HCT116 (cell line): Measurements from ENCODE around the gene TMEM14B. TPM values are rescaled to one million over a fixed set of nuclear protein-coding genes. Genes with fewer than 3 reads are reported as not detected.

Source experiments
- ATAC-seq: fragments of 200-7000 bp; cut with Tn5 transposase; 2 replicates; pipeline ENCODE4 v1.9.1; 2020; ENCODE audit warnings: mild to moderate bottlenecking, moderate library complexity
- BruUV-seq: library from RNA; stranded (reverse); fragments of 400-500 nt; replicated peaks from 2 replicates; lab custom pipeline; 2021; lab: Mats Ljungman, UMichigan
- CTCF ChIA-PET: fragments of 300-600 bp; sonication (Branson Sonifier 250); formaldehyde crosslinking; loops from one replicate; lab custom pipeline; 2021; ENCODE audit warnings: antibody characterized with exemption; lab: Charles Lee
- POLR2A ChIA-PET: fragments of 300-600, 350-600 bp; sonication (Branson Sonifier 250); formaldehyde crosslinking; loops from one replicate; lab custom pipeline; 2021; ENCODE audit warnings: antibody characterized with exemption; lab: Charles Lee
- RAD21 ChIA-PET, 2 experiments: fragments of 300-600 bp; sonication (Branson Sonifier 250); formaldehyde crosslinking; loops; one replicate each; lab custom pipeline; 2023; ENCODE audit warnings: low total read pairs in 2 of 2; ENCODE audit not compliant: uncharacterized antibody in 2 of 2, unreplicated experiment in 2 of 2, low non-redundant PET in 1 of 2; lab: Charles Lee
- DNase-seq: peaks from one replicate; pipeline ENCODE4 v3.0.0-alpha.2; 2010; ENCODE audit warnings: low read depth, low spot score
- H2AFZ ChIP-seq: fragments of 200-600 bp; shearing (Covaris generic), sonication (generic); 2 replicates; pipeline ENCODE4 v1.6.1; 2017; ENCODE audit warnings: low read depth, mixed run types, mixed read lengths, antibody characterized with exemption, low read length; ENCODE audit not compliant: poor library complexity, severe bottlenecking
- H3K27ac ChIP-seq: 2 replicates; pipeline ENCODE4 v1.5.1; 2012; ENCODE audit warnings: low read depth, low read length
- H3K27me3 ChIP-seq: fragments of 200-600 bp; sonication (generic); 2 replicates; pipeline ENCODE4 v1.6.1; 2016; ENCODE audit warnings: mixed run types, low read length, mixed read lengths; ENCODE audit not compliant: insufficient read depth
- H3K36me3 ChIP-seq, 2 experiments: fragments of 200-500 bp in 1 of 2; fragments of 200-600 bp in 1 of 2; sonication (Bioruptor generic) in 1 of 2; sonication (generic) in 1 of 2; 2 replicates each; pipeline versions ENCODE4 v1.5.1 to v1.6.1; 2014 to 2016; ENCODE audit warnings: low read length in 2 of 2, inconsistent platforms in 1 of 2, mixed read lengths in 1 of 2, mixed run types in 1 of 2; ENCODE audit not compliant: insufficient read depth in 2 of 2, control insufficient read depth in 1 of 2
- H3K4me1 ChIP-seq, 2 experiments: fragments of 200-600 bp in 1 of 2; sonication (generic) in 1 of 2; 2 replicates each; pipeline versions ENCODE4 v1.5.1 to v1.6.1; 2012 to 2017; ENCODE audit warnings: low read length in 2 of 2, inconsistent platforms in 1 of 2, mild to moderate bottlenecking in 1 of 2, mixed read lengths in 1 of 2, mixed run types in 1 of 2, moderate library complexity in 1 of 2; ENCODE audit not compliant: insufficient read depth in 2 of 2, control insufficient read depth in 1 of 2
- H3K4me2 ChIP-seq: fragments of 200-600 bp; sonication (generic); 2 replicates; pipeline ENCODE4 v1.6.1; 2017; ENCODE audit warnings: mixed run types, low read length, mixed read lengths
- H3K4me3 ChIP-seq, 2 experiments: fragments of 200-600 bp in 1 of 2; sonication (generic) in 1 of 2; replicated peaks in 1 of 2; 2 replicates each; pipeline ENCODE4 v1.5.1; 2011 to 2016; ENCODE audit warnings: low read length in 2 of 2, control low read depth in 1 of 2, low read depth in 1 of 2, mild to moderate bottlenecking in 1 of 2, mixed read lengths in 1 of 2, mixed run types in 1 of 2
- H3K79me2 ChIP-seq: fragments of 200-600 bp; sonication (generic); 2 replicates; pipeline ENCODE4 v1.6.1; 2017; ENCODE audit warnings: mild to moderate bottlenecking, mixed run types, low read length, moderate library complexity, mixed read lengths; ENCODE audit not compliant: insufficient read depth
- H3K9ac ChIP-seq: fragments of 200-600 bp; sonication (generic); 2 replicates; pipeline ENCODE4 v1.6.1; 2016; ENCODE audit warnings: low read length, mixed read lengths
- H3K9me2 ChIP-seq: fragments of 200-600 bp; sonication (generic), shearing (Covaris generic); 2 replicates; pipeline ENCODE4 v1.6.1; 2017; ENCODE audit warnings: mixed run types, mild to moderate bottlenecking, moderate library complexity; ENCODE audit not compliant: insufficient read depth
- H3K9me3 ChIP-seq, 2 experiments: fragments of 200-500 bp in 1 of 2; fragments of 200-600 bp in 1 of 2; sonication (Bioruptor generic) in 1 of 2; sonication (generic) in 1 of 2; 2 replicates each; pipeline ENCODE4 v1.6.1; 2014 to 2017; ENCODE audit warnings: low read length in 2 of 2, mixed read lengths in 2 of 2, inconsistent platforms in 1 of 2, low read depth in 1 of 2, mild to moderate bottlenecking in 1 of 2, mixed run types in 1 of 2, moderate library complexity in 1 of 2; ENCODE audit not compliant: control insufficient read depth in 1 of 2, insufficient read depth in 1 of 2
- H4K20me1 ChIP-seq: fragments of 200-600 bp; sonication (generic), shearing (Covaris generic); 2 replicates; pipeline ENCODE4 v1.6.1; 2017; ENCODE audit warnings: mixed run types, mild to moderate bottlenecking, moderate library complexity; ENCODE audit not compliant: insufficient read depth
- ELF1 ChIP-seq: IDR thresholded peaks from 2 replicates; pipeline ENCODE4 v1.6.1; 2012; ENCODE audit warnings: low read depth, borderline replicate concordance
- EZH2 ChIP-seq: fragments of 200-600 bp; sonication (generic); IDR thresholded peaks from 2 replicates; pipeline ENCODE4 v1.6.1; 2017; ENCODE audit warnings: antibody characterized with exemption, mixed run types
- FOSL1 ChIP-seq: IDR thresholded peaks from 2 replicates; pipeline ENCODE4 v1.6.1; 2012; ENCODE audit warnings: low read depth
- JUND ChIP-seq: IDR thresholded peaks from 2 replicates; pipeline ENCODE4 v1.6.1; 2012
- POLR2A ChIP-seq: IDR thresholded peaks from 2 replicates; pipeline ENCODE4 v1.7.0; 2011; ENCODE audit warnings: borderline replicate concordance; ENCODE audit not compliant: insufficient read depth, insufficient read length; ENCODE audit errors: extremely low read depth
- POLR2AphosphoS5 ChIP-seq: IDR thresholded peaks from 2 replicates; pipeline ENCODE4 v1.6.1; 2011; ENCODE audit warnings: mild to moderate bottlenecking, low read depth, low read length, moderate library complexity
- SIN3A ChIP-seq: IDR thresholded peaks from 2 replicates; pipeline ENCODE4 v1.6.1; 2012; ENCODE audit warnings: low read depth
- SP1 ChIP-seq: IDR thresholded peaks from 2 replicates; pipeline ENCODE4 v1.6.1; 2012; ENCODE audit warnings: low read depth
- intact Hi-C: fragments of 100-400 bp; cut with micrococcal nuclease; formaldehyde crosslinking; loops from 2 replicates; pipeline ENCODE4 v1.10.0; 2022
- total RNA-seq: library from RNA; stranded (reverse); gene quantifications from one replicate; pipeline ENCODE4 v1.2.1, GENCODE V29; 2021; ENCODE audit not compliant: unreplicated experiment
- TF ChIP-seq, protein P1 (sequence below), 3 experiments: fragments of 200-600 bp in 1 of 3; sonication (generic) in 1 of 3; IDR thresholded peaks in 2 of 3; conservative IDR thresholded peaks in 1 of 3; 2 replicates each; pipeline ENCODE4 v1.5.1; 2012 to 2017; ENCODE audit warnings: low read depth in 2 of 3, low read length in 2 of 3, antibody characterized with exemption in 1 of 3, borderline replicate concordance in 1 of 3, control low read depth in 1 of 3, mild to moderate bottlenecking in 1 of 3, mixed read lengths in 1 of 3, mixed run types in 1 of 3, moderate library complexity in 1 of 3; ENCODE audit not compliant: insufficient read depth in 1 of 3

The TMEM14B gene
- total RNA-seq, 1 experiment from 2014 or later, result 83.6 TPM

- peaks cover 0 to 10% of the 10 kb centered on the region in 2 experiments; a peak in 1 of 4 replicates for H3K9me3 ChIP-seq
- H3K9me2 ChIP-seq, result no peaks in the 10 kb centered on the region
- H2AFZ ChIP-seq, result no peak overlapping the region
- H3K9ac ChIP-seq, result no peak overlapping the region
- ChIA-PET CTCF (no interaction called here), POLR2A (no interaction called here), RAD21 (no interaction called here)
- peaks cover 3 to 9% of the 10 kb centered on the region in 2 experiments; a peak in 3 of 4 replicates for H3K36me3 ChIP-seq
- no peak for DNase-seq
- intact Hi-C loops, result no loop called here
- no peaks in the 10 kb centered on the region for H3K79me2 ChIP-seq
- ATAC-seq, result no peak
- H3K27ac ChIP-seq, result no peak overlapping the region
- H3K4me2 ChIP-seq, result no peak overlapping the region
- TF ChIP-seq SIN3A (no peak), SP1 (no peak), POLR2AphosphoS5 (no peak), POLR2A (no peak), FOSL1 (no peak), JUND (no peak), EZH2 (no peak), ELF1 (no peak)
- TF ChIP-seq, protein P1, sequence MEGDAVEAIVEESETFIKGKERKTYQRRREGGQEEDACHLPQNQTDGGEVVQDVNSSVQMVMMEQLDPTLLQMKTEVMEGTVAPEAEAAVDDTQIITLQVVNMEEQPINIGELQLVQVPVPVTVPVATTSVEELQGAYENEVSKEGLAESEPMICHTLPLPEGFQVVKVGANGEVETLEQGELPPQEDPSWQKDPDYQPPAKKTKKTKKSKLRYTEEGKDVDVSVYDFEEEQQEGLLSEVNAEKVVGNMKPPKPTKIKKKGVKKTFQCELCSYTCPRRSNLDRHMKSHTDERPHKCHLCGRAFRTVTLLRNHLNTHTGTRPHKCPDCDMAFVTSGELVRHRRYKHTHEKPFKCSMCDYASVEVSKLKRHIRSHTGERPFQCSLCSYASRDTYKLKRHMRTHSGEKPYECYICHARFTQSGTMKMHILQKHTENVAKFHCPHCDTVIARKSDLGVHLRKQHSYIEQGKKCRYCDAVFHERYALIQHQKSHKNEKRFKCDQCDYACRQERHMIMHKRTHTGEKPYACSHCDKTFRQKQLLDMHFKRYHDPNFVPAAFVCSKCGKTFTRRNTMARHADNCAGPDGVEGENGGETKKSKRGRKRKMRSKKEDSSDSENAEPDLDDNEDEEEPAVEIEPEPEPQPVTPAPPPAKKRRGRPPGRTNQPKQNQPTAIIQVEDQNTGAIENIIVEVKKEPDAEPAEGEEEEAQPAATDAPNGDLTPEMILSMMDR (IDR thresholded peaks at IDR 0.05 in 2 of 3, conservative IDR thresholded peaks at IDR 0.05 in 1 of 3; ENCODE audit: borderline replicate concordance in 1 of 3, insufficient read depth in 1 of 3, low read depth in 2 of 3, low read length in 2 of 3), result no peak
- H3K4me3 ChIP-seq, result no peak overlapping the region
- no TSS peak for BruUV-seq
- H3K4me1 ChIP-seq, result no peaks in the 10 kb centered on the region
- no peaks in the 10 kb centered on the region for H4K20me1 ChIP-seq
- H3K27me3 ChIP-seq, result no peaks in the 10 kb centered on the region
Measured at GRCh38 chr6:10713962-10714361, 33.6 kb upstream of the TMEM14B start.
